ENCODE results near the gene OPCML. TPM values are rescaled to one million over a fixed set of nuclear protein-coding genes. Genes with fewer than 3 reads are reported as not detected.

Gene OPCML
- total and polyA plus RNA-seq, 2 experiments from 2014 or later, result 1.2 to 4.4 TPM

DNA sequence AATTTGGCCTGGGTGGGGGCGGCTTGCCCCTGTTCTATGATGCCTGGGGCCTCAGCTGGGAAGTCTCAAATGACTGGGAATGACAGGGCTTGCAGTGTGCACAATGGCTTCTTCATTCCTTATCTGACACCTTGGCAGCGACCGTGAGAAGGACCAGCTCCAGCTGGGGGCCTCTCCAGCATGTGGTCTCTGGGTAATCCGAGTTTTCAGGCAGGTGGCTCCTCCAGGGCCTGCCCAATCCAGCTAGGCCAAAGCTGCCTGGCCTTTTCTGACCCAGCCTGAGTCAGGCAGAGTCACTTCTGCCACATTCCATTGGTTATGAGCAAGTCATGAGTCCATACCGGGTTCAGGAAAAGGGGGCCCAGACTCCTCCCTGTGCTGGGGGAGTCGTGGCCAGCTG is 646.0 kb downstream of the OPCML start:
- Histone ChIP-seq H3K27ac (ENCODE audit: low read depth) (no peak overlapping the region), H3K36me3 (ENCODE audit: insufficient read depth) (no peaks in the 10 kb centered on the region), H3K4me3 (no peak overlapping the region), H3K79me2 (replicated peaks; ENCODE audit: insufficient read depth) (no peaks in the 10 kb centered on the region), H4K20me1 (replicated peaks; ENCODE audit: insufficient read depth) (no peaks in the 10 kb centered on the region), H3F3A (replicated peaks; ENCODE audit: low read depth) (no peaks in the 10 kb centered on the region), H3K27me3 (ENCODE audit: insufficient read depth) (no peaks in the 10 kb centered on the region), H3K4me2 (no peak overlapping the region), H3K9me2 (ENCODE audit: insufficient read depth) (no peaks in the 10 kb centered on the region), H2AFZ (no peak overlapping the region), H3K4me1 (ENCODE audit: insufficient read depth) (peaks cover 16% of the 10 kb centered on the region)
- Mint-ChIP-seq H3K36me3 (ENCODE audit: low read depth) (no peaks in the 10 kb centered on the region), H3K9me3 (no peaks in the 10 kb centered on the region; the same call in 2 of the 3 replicates), H3K27ac (no peak overlapping the region), H3K4me3 (no peak overlapping the region), H3K4me1 (peaks cover 41% of the 10 kb centered on the region), H3K27me3 (ENCODE audit: insufficient read depth, low read depth, poor library complexity) (no peaks in the 10 kb centered on the region)
- ATAC-seq (no peak), DNase-seq (ENCODE audit: low spot score) (no peak)
- TF ChIP-seq ZNF462 (CRISPR knock-in tag; IDR thresholded peaks at IDR 0.05) (no peak), ZNF331 (CRISPR knock-in tag; IDR thresholded peaks at IDR 0.05; ENCODE audit: low read depth) (no peak), ZNF114 (CRISPR knock-in tag; IDR thresholded peaks at IDR 0.05) (no peak), EZH2phosphoT487 (IDR thresholded peaks at IDR 0.05; ENCODE audit: unreplicated experiment) (no peak), NANOG (IDR thresholded peaks at IDR 0.05; ENCODE audit: borderline replicate concordance) (no peak), ETS1 (IDR thresholded peaks at IDR 0.05) (no peak), REST (IDR thresholded peaks at IDR 0.05; ENCODE audit: unreplicated experiment) (no peak), JUNB (IDR thresholded peaks at IDR 0.05; ENCODE audit: unreplicated experiment) (no peak), STAT1 (IDR thresholded peaks at IDR 0.05; ENCODE audit: unreplicated experiment) (no peak), POLR2AphosphoS5 (IDR thresholded peaks at IDR 0.05; ENCODE audit: low read depth) (no peak), CREB1 (CRISPR knock-in tag; IDR thresholded peaks at IDR 0.05; ENCODE audit: low read depth) (no peak), EZH2 (IDR thresholded peaks at IDR 0.05; ENCODE audit: low read depth, unreplicated experiment) (no peak)
- TF ChIP-seq, protein P1, sequence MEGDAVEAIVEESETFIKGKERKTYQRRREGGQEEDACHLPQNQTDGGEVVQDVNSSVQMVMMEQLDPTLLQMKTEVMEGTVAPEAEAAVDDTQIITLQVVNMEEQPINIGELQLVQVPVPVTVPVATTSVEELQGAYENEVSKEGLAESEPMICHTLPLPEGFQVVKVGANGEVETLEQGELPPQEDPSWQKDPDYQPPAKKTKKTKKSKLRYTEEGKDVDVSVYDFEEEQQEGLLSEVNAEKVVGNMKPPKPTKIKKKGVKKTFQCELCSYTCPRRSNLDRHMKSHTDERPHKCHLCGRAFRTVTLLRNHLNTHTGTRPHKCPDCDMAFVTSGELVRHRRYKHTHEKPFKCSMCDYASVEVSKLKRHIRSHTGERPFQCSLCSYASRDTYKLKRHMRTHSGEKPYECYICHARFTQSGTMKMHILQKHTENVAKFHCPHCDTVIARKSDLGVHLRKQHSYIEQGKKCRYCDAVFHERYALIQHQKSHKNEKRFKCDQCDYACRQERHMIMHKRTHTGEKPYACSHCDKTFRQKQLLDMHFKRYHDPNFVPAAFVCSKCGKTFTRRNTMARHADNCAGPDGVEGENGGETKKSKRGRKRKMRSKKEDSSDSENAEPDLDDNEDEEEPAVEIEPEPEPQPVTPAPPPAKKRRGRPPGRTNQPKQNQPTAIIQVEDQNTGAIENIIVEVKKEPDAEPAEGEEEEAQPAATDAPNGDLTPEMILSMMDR (conservative IDR thresholded peaks at IDR 0.05; ENCODE audit: low read depth in 2 of 2), result no peak

Data from GM23338 (cell line).